GM12878 (cell line): ENCODE data around the gene PRUNE2. TPM values are rescaled to one million over a fixed set of nuclear protein-coding genes. Genes with fewer than 3 reads are reported as not detected.

Experiments used
- ATAC-seq: fragments of 200-7000 bp; cut with Tn5 transposase; 3 replicates; pipeline ENCODE4 v1.9.1; 2020; ENCODE audit warnings: mild to moderate bottlenecking, moderate library complexity
- BruUV-seq: library from RNA; stranded (reverse); fragments of 400-500 nt; replicated peaks from 2 replicates; lab custom pipeline; 2021; lab: Mats Ljungman, UMichigan
- CTCF ChIA-PET: fragments of 300-600 bp; sonication (Branson Sonifier 250); formaldehyde crosslinking; extraction: SDS; loops from one replicate; lab custom pipeline; 2021; ENCODE audit warnings: inconsistent platforms; lab: Yijun Ruan, JAX
- POLR2A ChIA-PET: fragments of 350-600 bp; formaldehyde crosslinking; extraction: SDS; loops from one replicate; lab custom pipeline; 2021; ENCODE audit warnings: inconsistent platforms; lab: Charles Lee
- RAD21 ChIA-PET: fragments of 300-600 bp; sonication (Branson Sonifier 250); formaldehyde crosslinking; loops from one replicate; lab custom pipeline; 2023; ENCODE audit warnings: antibody characterized with exemption; ENCODE audit not compliant: unreplicated experiment; lab: Charles Lee
- SMC1A ChIA-PET: fragments of 300-600 bp; sonication (Branson Sonifier 250); formaldehyde crosslinking; loops from one replicate; lab custom pipeline; 2023; ENCODE audit not compliant: unreplicated experiment, uncharacterized antibody; lab: Charles Lee
- DNase-seq: peaks from one replicate; pipeline ENCODE4 v3.0.0-alpha.2; 2011; ENCODE audit warnings: low read depth, low spot score
- FAIRE-seq: peaks from 3 replicates; lab custom pipeline; 2011; peaks lifted over from hg19 to GRCh38; lab: Jason Lieb, UNC
- H2AFZ ChIP-seq: 2 replicates; pipeline ENCODE4 v1.6.0; 2011; ENCODE audit warnings: low read depth, low read length, control low read depth; ENCODE audit not compliant: control insufficient read depth
- H3K27ac ChIP-seq: 2 replicates; pipeline ENCODE4 v1.5.1; 2011; ENCODE audit warnings: control low read depth; ENCODE audit not compliant: control insufficient read depth, insufficient read depth
- H3K27me3 ChIP-seq, 2 experiments: replicated peaks in 1 of 2; 2 replicates each; pipeline versions ENCODE4 v1.6.0 to v1.6.1; 2011; ENCODE audit warnings: low read length in 1 of 2; ENCODE audit not compliant: control insufficient read depth in 2 of 2, insufficient read depth in 2 of 2
- H3K36me3 ChIP-seq, 2 experiments: 2 replicates each; pipeline ENCODE4 v1.5.1; 2011; ENCODE audit warnings: low read length in 1 of 2; ENCODE audit not compliant: control insufficient read depth in 2 of 2, insufficient read depth in 2 of 2
- H3K4me1 ChIP-seq: 2 replicates; pipeline ENCODE4 v1.6.1; 2011; ENCODE audit warnings: mild to moderate bottlenecking, low read length, moderate library complexity, mixed read lengths; ENCODE audit not compliant: control insufficient read depth, insufficient read depth
- H3K4me2 ChIP-seq: 2 replicates; pipeline ENCODE4 v1.6.0; 2011; ENCODE audit warnings: control low read depth; ENCODE audit not compliant: control insufficient read depth, insufficient read depth
- H3K4me3 ChIP-seq: fragments of 200-600 bp; sonication (generic); 2 replicates; pipeline ENCODE4 v1.5.1; 2016
- H3K79me2 ChIP-seq: 2 replicates; pipeline ENCODE4 v1.6.0; 2011; ENCODE audit warnings: low read length; ENCODE audit not compliant: control insufficient read depth, insufficient read depth
- H3K9ac ChIP-seq: 2 replicates; pipeline ENCODE4 v1.8.0; 2011; ENCODE audit warnings: low read length, control low read depth, mixed read lengths; ENCODE audit not compliant: control insufficient read depth, insufficient read depth
- H3K9me3 ChIP-seq: replicated peaks from 3 replicates; pipeline ENCODE4 v1.5.1; 2011; ENCODE audit warnings: mild to moderate bottlenecking, low read length; ENCODE audit not compliant: control insufficient read depth, insufficient read depth
- H4K20me1 ChIP-seq: 2 replicates; pipeline ENCODE4 v1.6.0; 2011; ENCODE audit not compliant: control insufficient read depth, insufficient read depth
- BCLAF1 ChIP-seq: fragments of 450-650 bp; IDR thresholded peaks from 2 replicates; pipeline ENCODE4 v1.6.1; 2017; ENCODE audit warnings: antibody characterized with exemption, mild to moderate bottlenecking, moderate library complexity
- CBX3 ChIP-seq: fragments of 200-600 bp; sonication (generic); IDR thresholded peaks from 2 replicates; pipeline ENCODE4 v1.6.1; 2016; ENCODE audit warnings: low read depth, borderline replicate concordance
- MTA2 ChIP-seq: fragments of 450-650 bp; IDR thresholded peaks from 2 replicates; pipeline ENCODE4 v1.6.1; 2016; ENCODE audit warnings: low read depth, mild to moderate bottlenecking, moderate library complexity
- RBBP5 ChIP-seq: fragments of 200-600 bp; sonication (generic); conservative IDR thresholded peaks from 2 replicates; pipeline ENCODE4 v1.6.1; 2016
- SKIL ChIP-seq: fragments of 450-650 bp; IDR thresholded peaks from 2 replicates; pipeline ENCODE4 v1.6.1; 2017; ENCODE audit warnings: mild to moderate bottlenecking, low read depth, inconsistent platforms; ENCODE audit not compliant: poor library complexity, severe bottlenecking
- ZBTB33 ChIP-seq: fragments of 450-650 bp; IDR thresholded peaks from 2 replicates; pipeline ENCODE4 v1.6.1; 2017; ENCODE audit warnings: mild to moderate bottlenecking
- ZNF24 ChIP-seq: fragments of 450-650 bp; IDR thresholded peaks from 2 replicates; pipeline ENCODE4 v1.6.1; 2017; ENCODE audit warnings: antibody characterized with exemption, mild to moderate bottlenecking
- ZNF687 ChIP-seq: fragments of 450-650 bp; IDR thresholded peaks from 2 replicates; pipeline ENCODE4 v1.6.1; 2017; ENCODE audit warnings: mild to moderate bottlenecking, moderate library complexity
- WGBS: methylation state at CpG from one replicate; pipeline ENCODE4 v1.1.6; 2016; ENCODE audit warnings: low lambda C conversion rate; ENCODE audit not compliant: insufficient replicate concordance, insufficient coverage; ENCODE audit errors: missing lambda C conversion rate; 5-methylcytosine and 5-hydroxymethylcytosine counted together
- in situ Hi-C: fragments of 300-500 bp; cut with MboI; formaldehyde crosslinking; loops from 9 replicates; pipeline ENCODE4 v1.14.3; 2018; ENCODE audit warnings: mixed read lengths
- intact Hi-C: fragments of 100-400 bp; cut with micrococcal nuclease; formaldehyde crosslinking; loops from one replicate; pipeline ENCODE4 v1.14.2; 2022; ENCODE audit not compliant: unreplicated experiment
- polyA plus RNA-seq, 11 experiments: library from polyadenylated mRNA; depleted of rRNA in 4 of 11; unstranded in 6 of 11; stranded (reverse) in 5 of 11; fragments of >200 nt; fragmentation: Nextera tagmentation in 4 of 11; fragmentation: Illumina TruSeq in 1 of 11; extraction: Ambion mirVana in 4 of 11; extraction: Trizol in 1 of 11; gene quantifications; 1 replicate in 1 of 11; 2 replicates in 10 of 11; pipeline versions ENCODE4 v1.2.1 to v1.2.3, GENCODE V29; 2011 to 2016; ENCODE audit warnings: inconsistent platforms in 2 of 11, missing spikeins in 2 of 11, low read depth in 1 of 11
- total RNA-seq, 4 experiments: library from RNA; depleted of rRNA in 3 of 4; stranded (reverse); fragments of >200 nt in 3 of 4; fragmentation: Illumina TruSeq in 1 of 4; extraction: Trizol in 1 of 4; gene quantifications; 2 replicates each; pipeline versions ENCODE4 v1.2.1 to v1.2.3, GENCODE V29; 2013 to 2021

Gene PRUNE2
- total and polyA plus RNA-seq, 10 of the 15 experiments (the other 5 are each of a cell fraction or from before 2014, with no cell fraction given): 0.07 to 0.63 (median 0.25) TPM

GRCh38 chr9:76873821-76874220, 32.1 kb downstream of the PRUNE2 start (continued):
- TF ChIP-seq SKIL (no peak), BCLAF1 (no peak)
- TF ChIP-seq, all 136 proteins: peak for 0

- POLR2A ChIA-PET: no interaction called here
- SMC1A ChIA-PET: interaction anchor here (0.9 kb wide), 1 partner anchor 10 kb away, joined by 3 read pairs; no protein-coding TSS in a partner anchor
- Histone ChIP-seq H3K9me3 (no peaks in the 10 kb centered on the region), H3K4me2 (no peak overlapping the region), H3K4me1 (no peaks in the 10 kb centered on the region), H3K36me3 (no peaks in the 10 kb centered on the region), H2AFZ (no peak overlapping the region), H3K79me2 (no peaks in the 10 kb centered on the region), H3K9ac (no peak overlapping the region), H4K20me1 (no peaks in the 10 kb centered on the region), H3K4me3 (no peak overlapping the region), H3K27me3 (0 out of 4 replicates have a peak, but pooled peaks cover 0 to 2% of the 10 kb centered on the region in 2 experiments), H3K27ac (no peak overlapping the region)
- RAD21 ChIA-PET: no interaction called here
- in situ Hi-C loops: no loop called here
- ATAC-seq (no peak), DNase-seq (no peak), FAIRE-seq (no peak)
- no TSS peak for BruUV-seq
- intact Hi-C loops: no loop called here
- 51% methylated on average over 13 of the region's 13 CpGs for WGBS
- CTCF ChIA-PET: no interaction called here
- TF ChIP-seq ZNF687: no peak
- TF ChIP-seq ZBTB33: no peak
- no peak for TF ChIP-seq RBBP5
- no peak for TF ChIP-seq CBX3
- TF ChIP-seq MTA2: no peak
- no peak for TF ChIP-seq ZNF24
Measured at GRCh38 chr9:76873056-76873792, 32.7 kb downstream of the PRUNE2 start.
